NCI-H2081 treated with DMSO at 0.1 percent for 48 hours (cell line): ENCODE measurements around the gene SYNDIG1L.

Experiments
- DNase-seq: peaks from one replicate; lab custom pipeline; 2025; lab: John Stamatoyannopoulos, UW

Gene SYNDIG1L

GRCh38 chr14:74358176-74358829 lies 67.7 kb downstream of the SYNDIG1L start:
- DNase-seq: no peak

DNA sequence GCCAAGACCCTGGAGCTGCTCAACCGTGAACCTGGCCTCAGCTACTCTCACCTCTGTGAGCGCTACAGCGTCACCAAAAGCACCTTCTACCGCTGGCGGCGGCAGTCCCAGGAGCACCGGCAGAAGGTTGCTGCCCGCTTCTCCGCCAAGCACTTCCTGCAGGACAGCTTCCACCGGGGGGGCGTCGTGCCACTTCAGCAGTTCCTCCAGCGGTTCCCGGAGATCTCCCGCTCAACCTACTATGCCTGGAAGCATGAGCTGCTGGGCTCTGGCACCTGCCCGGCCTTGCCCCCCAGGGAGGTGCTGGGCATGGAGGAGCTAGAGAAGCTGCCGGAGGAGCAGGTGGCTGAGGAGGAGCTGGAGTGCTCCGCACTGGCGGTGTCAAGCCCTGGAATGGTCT lies 68.4 kb downstream of the SYNDIG1L start:
- DNase-seq: no peak

DNA sequence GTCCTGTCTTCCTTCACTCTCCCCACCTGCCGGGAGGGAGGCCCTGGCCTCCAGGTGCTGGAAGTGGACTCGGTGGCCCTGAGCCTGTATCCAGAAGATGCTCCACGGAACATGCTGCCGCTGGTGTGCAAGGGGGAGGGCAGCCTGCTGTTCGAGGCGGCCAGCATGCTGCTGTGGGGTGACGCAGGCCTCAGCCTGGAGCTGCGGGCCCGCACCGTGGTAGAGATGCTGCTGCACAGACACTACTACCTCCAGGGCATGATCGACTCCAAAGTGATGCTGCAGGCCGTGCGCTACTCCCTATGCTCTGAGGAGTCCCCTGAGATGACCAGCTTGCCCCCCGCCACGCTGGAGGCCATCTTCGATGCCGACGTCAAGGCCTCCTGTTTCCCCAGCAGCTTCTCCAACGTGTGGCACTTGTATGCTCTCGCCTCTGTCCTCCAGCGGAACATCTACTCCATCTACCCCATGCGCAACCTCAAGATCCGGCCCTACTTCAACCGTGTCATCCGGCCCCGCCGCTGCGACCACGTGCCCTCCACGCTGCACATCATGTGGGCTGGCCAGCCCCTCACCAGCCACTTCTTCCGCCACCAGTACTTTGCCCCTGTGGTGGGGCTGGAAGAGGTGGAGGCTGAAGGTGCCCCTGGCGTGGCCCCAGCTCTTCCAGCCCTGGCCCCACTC lies 69.0 kb downstream of the SYNDIG1L start:
- DNase-seq: no peak
